ENCODE measurements around the gene RNF150. TPM values are rescaled to one million over a fixed set of nuclear protein-coding genes. Genes with fewer than 3 reads are reported as not detected.

RNF150 gene
- total RNA-seq, 1 donor from 2014 or later, result 0.13 TPM

GRCh38 chr4:141132072-141132708, 1.1 kb downstream of the RNF150 start:
- DNase-seq (ENCODE audit: low read depth in 2 of 2), result peak in 1 of 2 donors; percentile 7

- DNase-seq (ENCODE audit: low read depth in 2 of 2), result no peak
Measured at GRCh38 chr4:141131723-141132071, 1.6 kb downstream of the RNF150 start.

GRCh38 chr4:141130947-141131605, 2.2 kb downstream of the RNF150 start:
- DNase-seq (ENCODE audit: low read depth in 2 of 2), result no peak

GRCh38 chr4:141127884-141128283, 5.4 kb downstream of the RNF150 start:
- no peak for DNase-seq (ENCODE audit: low read depth in 2 of 2)

- no peak for DNase-seq (ENCODE audit: low read depth in 2 of 2)
Measured at GRCh38 chr4:141126769-141127168, 6.5 kb downstream of the RNF150 start.

- no peak for DNase-seq (ENCODE audit: low read depth in 2 of 2)
Measured at GRCh38 chr4:141124224-141124623, 9.0 kb downstream of the RNF150 start.

GRCh38 chr4:141121768-141122454, 11.4 kb downstream of the RNF150 start:
- DNase-seq (ENCODE audit: low read depth in 2 of 2), result no peak

- no peak for DNase-seq (ENCODE audit: low read depth in 2 of 2)
Measured at GRCh38 chr4:141121101-141121500, 12.2 kb downstream of the RNF150 start.

GRCh38 chr4:141120036-141120593, 13.2 kb downstream of the RNF150 start:
- DNase-seq (ENCODE audit: low read depth in 2 of 2), result no peak

- DNase-seq (ENCODE audit: low read depth in 2 of 2), result no peak
Measured at GRCh38 chr4:141119071-141119470, 14.2 kb downstream of the RNF150 start.

GRCh38 chr4:141118381-141118780, 14.9 kb downstream of the RNF150 start:
- no peak for DNase-seq (ENCODE audit: low read depth in 2 of 2)

- DNase-seq (ENCODE audit: low read depth in 2 of 2), result no peak
Measured at GRCh38 chr4:141117935-141118334, 15.3 kb downstream of the RNF150 start.

GRCh38 chr4:141109983-141110382, 23.3 kb downstream of the RNF150 start:
- DNase-seq (ENCODE audit: low read depth in 2 of 2), result no peak

- DNase-seq (ENCODE audit: low read depth in 2 of 2), result no peak
Measured at GRCh38 chr4:141107927-141108326, 25.3 kb downstream of the RNF150 start.

GRCh38 chr4:141102367-141102766, 30.9 kb downstream of the RNF150 start:
- DNase-seq (ENCODE audit: low read depth in 2 of 2), result no peak

GRCh38 chr4:141101511-141101910, 31.8 kb downstream of the RNF150 start:
- DNase-seq (ENCODE audit: low read depth in 2 of 2), result no peak

- no peak for DNase-seq (ENCODE audit: low read depth in 2 of 2)
Measured at GRCh38 chr4:141099326-141099725, 33.9 kb downstream of the RNF150 start.

- DNase-seq (ENCODE audit: low read depth in 2 of 2), result no peak
Measured at GRCh38 chr4:141098163-141098562, 35.1 kb downstream of the RNF150 start.

- no peak for DNase-seq (ENCODE audit: low read depth in 2 of 2)
Measured at GRCh38 chr4:141090473-141090872, 42.8 kb downstream of the RNF150 start.

GRCh38 chr4:141081921-141082395, 51.3 kb downstream of the RNF150 start:
- DNase-seq (ENCODE audit: low read depth in 2 of 2), result no peak

GRCh38 chr4:141080668-141081067, 52.6 kb downstream of the RNF150 start:
- DNase-seq (ENCODE audit: low read depth in 2 of 2), result no peak

GRCh38 chr4:141079393-141079930, 53.8 kb downstream of the RNF150 start:
- DNase-seq (ENCODE audit: low read depth in 2 of 2), result no peak

Measured in dermis microvascular lymphatic vessel endothelial cell (primary cell).